SK-N-SH treated with all-trans-retinoic acid at 6 μM for 48 hours (cell line): Measurements from ENCODE around the gene KCTD2.

ENCODE experiments used
- ATAC-seq: fragments of 200-7000 bp; cut with Tn5 transposase; 3 replicates; pipeline ENCODE4 v1.9.1; 2020; ENCODE audit warnings: mild to moderate bottlenecking, moderate library complexity
- ARNTL ChIP-seq: fragments of 450-650 bp; formaldehyde crosslinking; IDR thresholded peaks from 2 replicates; pipeline ENCODE4 v1.5.0; 2020; ENCODE audit warnings: low read depth, mild to moderate bottlenecking, moderate library complexity, borderline replicate concordance
- BACH2 ChIP-seq: fragments of 250-450 bp; sonication (Bioruptor Pico); IDR thresholded peaks from 2 replicates; pipeline ENCODE4 v1.9.0; 2021; ENCODE audit warnings: mild to moderate bottlenecking, borderline replicate concordance
- CREB5 ChIP-seq: fragments of 250-450 bp; sonication (Bioruptor Pico); IDR thresholded peaks from 2 replicates; pipeline ENCODE4 v1.5.1; 2020; ENCODE audit warnings: low read depth, mild to moderate bottlenecking, moderate library complexity
- CSDC2 ChIP-seq: fragments of 250-450 bp; sonication (Bioruptor Pico); IDR thresholded peaks from 2 replicates; pipeline ENCODE4 v1.5.0; 2020; ENCODE audit warnings: mild to moderate bottlenecking, moderate library complexity
- CSRNP3 ChIP-seq: fragments of 250-450 bp; sonication (Bioruptor Pico); IDR thresholded peaks from 2 replicates; pipeline ENCODE4 v1.5.1; 2021; ENCODE audit warnings: mild to moderate bottlenecking, moderate library complexity
- ESRRG ChIP-seq: fragments of 250-450 bp; sonication (Bioruptor Pico); IDR thresholded peaks from 2 replicates; pipeline ENCODE4 v1.6.1; 2021; ENCODE audit warnings: mild to moderate bottlenecking
- GLIS3 ChIP-seq: fragments of 250-450 bp; sonication (Bioruptor Pico); IDR thresholded peaks from 2 replicates; pipeline ENCODE4 v1.5.0; 2020; ENCODE audit warnings: mild to moderate bottlenecking, moderate library complexity
- ISL1 ChIP-seq: fragments of 250-450 bp; sonication (Bioruptor Pico); IDR thresholded peaks from 2 replicates; pipeline ENCODE4 v2.1.2; 2022; ENCODE audit warnings: mild to moderate bottlenecking, moderate library complexity
- OSR1 ChIP-seq: fragments of 250-450 bp; sonication (Bioruptor Pico); IDR thresholded peaks from 2 replicates; pipeline ENCODE4 v1.8.0; 2022; ENCODE audit warnings: moderate library complexity, mild to moderate bottlenecking, inconsistent platforms
- PATZ1 ChIP-seq: fragments of 250-450 bp; sonication (Bioruptor Pico); IDR thresholded peaks from 2 replicates; pipeline ENCODE4 v1.8.0; 2020; ENCODE audit warnings: mild to moderate bottlenecking, moderate library complexity, borderline replicate concordance
- POU6F1 ChIP-seq: fragments of 250-450 bp; sonication (Bioruptor Pico); IDR thresholded peaks from 2 replicates; pipeline ENCODE4 v1.8.0; 2021; ENCODE audit warnings: low read depth, mild to moderate bottlenecking, moderate library complexity, borderline replicate concordance
- PPARA ChIP-seq: fragments of 250-450 bp; sonication (Bioruptor Pico); IDR thresholded peaks from 2 replicates; pipeline ENCODE4 v1.5.0; 2020; ENCODE audit warnings: mild to moderate bottlenecking, borderline replicate concordance
- RARB ChIP-seq: fragments of 250-450 bp; sonication (Bioruptor Pico); IDR thresholded peaks from 2 replicates; pipeline ENCODE4 v1.8.0; 2021; ENCODE audit warnings: mild to moderate bottlenecking, moderate library complexity
- SNAI2 ChIP-seq: fragments of 250-450 bp; sonication (Bioruptor Pico); IDR thresholded peaks from 2 replicates; pipeline ENCODE4 v1.5.0; 2020; ENCODE audit warnings: mild to moderate bottlenecking, moderate library complexity
- TCF4 ChIP-seq: fragments of 250-450 bp; sonication (Bioruptor Pico); IDR thresholded peaks from 2 replicates; pipeline ENCODE4 v1.8.0; 2021; ENCODE audit warnings: mild to moderate bottlenecking, moderate library complexity, borderline replicate concordance
- TOX ChIP-seq: fragments of 250-450 bp; sonication (Bioruptor Pico); IDR thresholded peaks from 2 replicates; pipeline ENCODE4 v1.8.0; 2021; ENCODE audit warnings: mild to moderate bottlenecking, moderate library complexity, borderline replicate concordance
- TSHZ2 ChIP-seq: fragments of 250-450 bp; sonication (Bioruptor Pico); IDR thresholded peaks from 2 replicates; pipeline ENCODE4 v1.5.0; 2020; ENCODE audit warnings: mild to moderate bottlenecking, moderate library complexity
- ZC3H10 ChIP-seq: fragments of 250-450 bp; sonication (Bioruptor Pico); IDR thresholded peaks from 2 replicates; pipeline ENCODE4 v1.5.1; 2021; ENCODE audit warnings: mild to moderate bottlenecking, moderate library complexity
- ZFP3 ChIP-seq: fragments of 250-450 bp; sonication (Bioruptor Pico); IDR thresholded peaks from 2 replicates; pipeline ENCODE4 v1.5.0; 2020; ENCODE audit warnings: mild to moderate bottlenecking, moderate library complexity
- ZFP30 ChIP-seq: fragments of 450-650 bp; formaldehyde crosslinking; IDR thresholded peaks from 2 replicates; pipeline ENCODE4 v1.5.0; 2022; ENCODE audit warnings: mild to moderate bottlenecking, moderate library complexity
- ZNF565 ChIP-seq: fragments of 450-650 bp; formaldehyde crosslinking; conservative IDR thresholded peaks from 2 replicates; pipeline ENCODE4 v1.5.0; 2020; ENCODE audit warnings: low read depth, mild to moderate bottlenecking, moderate library complexity
- ZNF8 ChIP-seq: fragments of 450-650 bp; formaldehyde crosslinking; IDR thresholded peaks from 2 replicates; pipeline ENCODE4 v1.5.0; 2020; ENCODE audit warnings: mild to moderate bottlenecking, moderate library complexity

KCTD2 gene

GRCh38 chr17:75065562-75066151 is 18.6 kb downstream of the KCTD2 start:
- peak; percentile 12; the same call in 2 of the 3 replicates for ATAC-seq
- TF ChIP-seq ZFP3 (CRISPR knock-in tag) = no peak
- TF ChIP-seq ARNTL = no peak
- TF ChIP-seq RARB = no peak
- no peak for TF ChIP-seq SNAI2 (CRISPR knock-in tag)
- TF ChIP-seq CREB5 (CRISPR knock-in tag) = no peak
- TF ChIP-seq CSRNP3 (CRISPR knock-in tag) = no peak
- no peak for TF ChIP-seq ZFP30
- no peak for TF ChIP-seq TSHZ2
- no peak for TF ChIP-seq POU6F1 (CRISPR knock-in tag)

DNA sequence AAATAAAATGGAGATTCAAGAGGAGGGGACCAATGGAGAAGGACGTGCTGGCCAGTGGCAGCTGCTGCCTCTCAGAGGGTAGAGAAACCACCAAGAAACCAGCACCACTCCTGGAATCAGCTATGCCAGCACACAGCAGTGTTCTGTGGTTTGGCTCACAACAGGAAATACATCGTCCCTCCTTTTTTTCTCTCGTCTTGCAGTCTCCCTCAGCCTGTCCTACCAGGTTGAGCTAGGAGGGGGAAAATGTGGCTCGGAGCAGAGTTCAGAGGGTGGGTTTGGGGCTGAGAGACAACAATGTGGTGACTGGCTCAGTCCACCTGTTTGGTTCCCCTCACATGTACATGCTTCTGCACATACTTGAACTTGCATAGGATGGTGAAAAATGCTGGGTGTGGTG is 20.8 kb downstream of the KCTD2 start:
- TF ChIP-seq ZNF8 (CRISPR knock-in tag) (no peak), ZC3H10 (CRISPR knock-in tag) (no peak)
- TF ChIP-seq, all 23 proteins: peak for 0
- ATAC-seq = 0 out of 3 replicates have a peak, but pooled peaks have one; percentile 7

DNA sequence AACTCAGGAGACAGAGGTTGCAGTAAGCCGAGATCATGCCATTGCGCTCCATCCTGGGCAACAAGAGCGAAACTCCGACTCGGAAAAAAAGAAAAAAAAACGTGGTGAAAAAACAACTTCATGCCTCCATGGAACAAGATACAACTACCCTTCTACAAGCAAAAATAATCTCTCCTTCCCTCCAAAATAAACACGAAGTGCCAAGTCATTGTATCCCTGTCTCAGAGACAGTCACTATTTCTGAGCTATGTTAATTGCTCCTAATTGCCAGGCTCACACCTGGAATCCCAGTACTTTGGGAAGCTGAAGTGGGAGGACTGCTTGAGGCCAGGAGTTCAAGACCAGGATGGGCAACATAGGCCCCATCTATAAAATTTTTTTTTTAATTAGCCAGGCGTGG is 21.7 kb downstream of the KCTD2 start:
- ATAC-seq = no peak
- TF ChIP-seq CREB5 (CRISPR knock-in tag) (no peak), CSDC2 (CRISPR knock-in tag) (no peak), GLIS3 (CRISPR knock-in tag) (no peak), TSHZ2 (no peak), RARB (no peak), PPARA (CRISPR knock-in tag) (no peak), ESRRG (no peak), ARNTL (no peak), ZNF8 (CRISPR knock-in tag) (no peak), PATZ1 (CRISPR knock-in tag) (no peak), TCF4 (CRISPR knock-in tag) (no peak), SNAI2 (CRISPR knock-in tag) (no peak), POU6F1 (CRISPR knock-in tag) (no peak), ZC3H10 (CRISPR knock-in tag) (no peak), ISL1 (CRISPR knock-in tag) (no peak), TOX (CRISPR knock-in tag) (no peak), OSR1 (CRISPR knock-in tag) (no peak), BACH2 (CRISPR knock-in tag) (no peak), ZNF565 (CRISPR knock-in tag) (no peak)
